ENCODE results near the gene ZNF521.
"Not testable (repeated sequence)": the region's sequence is repeated elsewhere in the genome, so short reads cannot be mapped to it uniquely, and the experiment has no call there.

DNA sequence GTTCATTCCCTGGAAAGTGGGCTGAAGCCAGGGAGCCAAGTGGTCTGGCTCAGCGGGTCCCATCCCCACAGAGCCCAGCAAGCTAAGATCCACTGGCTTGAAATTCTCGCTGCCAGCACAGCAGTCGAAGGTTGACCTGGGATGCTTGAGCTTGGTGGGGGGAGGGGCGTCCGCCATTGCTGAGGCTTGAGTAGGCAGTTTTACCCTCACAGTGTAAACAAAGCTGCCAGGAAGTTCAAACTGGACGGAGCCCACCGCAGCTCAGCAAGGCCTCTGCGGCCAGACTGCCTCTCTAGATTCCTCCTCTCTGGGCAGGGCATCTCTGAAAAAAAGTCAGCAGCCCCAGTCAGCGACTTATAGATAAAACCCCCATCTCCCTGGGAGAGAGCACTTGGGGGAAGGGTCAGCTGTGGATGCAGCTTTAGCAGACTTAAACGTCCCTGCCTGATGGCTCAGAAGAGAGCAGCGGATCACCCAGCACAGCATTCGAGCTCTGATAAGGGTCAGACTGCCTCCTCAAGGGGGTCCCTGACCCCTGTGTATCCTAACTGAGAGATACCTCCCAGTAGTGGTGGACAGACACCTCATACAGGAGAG is 84.9 kb downstream of the ZNF521 start:
- TF ChIP-seq, protein P1, sequence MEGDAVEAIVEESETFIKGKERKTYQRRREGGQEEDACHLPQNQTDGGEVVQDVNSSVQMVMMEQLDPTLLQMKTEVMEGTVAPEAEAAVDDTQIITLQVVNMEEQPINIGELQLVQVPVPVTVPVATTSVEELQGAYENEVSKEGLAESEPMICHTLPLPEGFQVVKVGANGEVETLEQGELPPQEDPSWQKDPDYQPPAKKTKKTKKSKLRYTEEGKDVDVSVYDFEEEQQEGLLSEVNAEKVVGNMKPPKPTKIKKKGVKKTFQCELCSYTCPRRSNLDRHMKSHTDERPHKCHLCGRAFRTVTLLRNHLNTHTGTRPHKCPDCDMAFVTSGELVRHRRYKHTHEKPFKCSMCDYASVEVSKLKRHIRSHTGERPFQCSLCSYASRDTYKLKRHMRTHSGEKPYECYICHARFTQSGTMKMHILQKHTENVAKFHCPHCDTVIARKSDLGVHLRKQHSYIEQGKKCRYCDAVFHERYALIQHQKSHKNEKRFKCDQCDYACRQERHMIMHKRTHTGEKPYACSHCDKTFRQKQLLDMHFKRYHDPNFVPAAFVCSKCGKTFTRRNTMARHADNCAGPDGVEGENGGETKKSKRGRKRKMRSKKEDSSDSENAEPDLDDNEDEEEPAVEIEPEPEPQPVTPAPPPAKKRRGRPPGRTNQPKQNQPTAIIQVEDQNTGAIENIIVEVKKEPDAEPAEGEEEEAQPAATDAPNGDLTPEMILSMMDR (conservative IDR thresholded peaks at IDR 0.05; ENCODE audit: low read depth, low read length), result not testable (repeated sequence)
- TF ChIP-seq EZH2 (IDR thresholded peaks at IDR 0.05; ENCODE audit: low read length, unreplicated experiment); EZH2phosphoT487 (IDR thresholded peaks at IDR 0.05; ENCODE audit: borderline replicate concordance, low read length): not testable (repeated sequence)
